Measurements from ENCODE around the gene APCDD1L. TPM values are rescaled to one million over a fixed set of nuclear protein-coding genes. Genes with fewer than 3 reads are reported as not detected.

APCDD1L gene
- polyA plus RNA-seq, 1 donor from 2014 or later, result not detected

DNA sequence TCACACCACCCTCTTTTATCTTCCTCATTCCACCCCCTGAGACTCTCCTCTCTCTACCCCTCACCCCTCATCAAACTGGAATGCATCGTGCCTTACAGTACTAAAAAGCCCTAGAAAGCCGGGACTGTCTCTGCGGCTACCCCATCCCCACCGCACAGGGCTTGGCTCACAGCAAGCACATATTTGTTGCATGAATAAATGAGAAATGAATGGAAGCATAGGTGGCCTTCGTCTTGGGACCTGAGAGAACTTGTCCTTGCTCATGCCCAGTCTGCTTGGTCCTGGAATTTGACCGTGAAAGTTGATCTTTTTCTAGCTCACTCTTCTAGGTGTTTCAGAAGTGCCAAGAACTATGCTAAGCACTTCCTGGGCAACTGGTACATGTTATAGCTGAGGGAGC, 53.3 kb downstream of the APCDD1L start:
- Histone ChIP-seq H2AFZ (ENCODE audit: low read depth, low read length) (no peak overlapping the region), H3K9ac (ENCODE audit: low read length) (no peak overlapping the region), H3K9me3 (ENCODE audit: low read length) (no peaks in the 10 kb centered on the region), H3K9me2 (ENCODE audit: insufficient read depth, low read length) (no peaks in the 10 kb centered on the region), H3F3A (ENCODE audit: insufficient read depth, low read length, poor library complexity, severe bottlenecking) (no peaks in the 10 kb centered on the region), H3K79me2 (replicated peaks; ENCODE audit: insufficient read depth, low read length) (no peaks in the 10 kb centered on the region), H3K27me3 (ENCODE audit: insufficient read depth, low read depth, low read length) (no peaks in the 10 kb centered on the region), H3K27ac (ENCODE audit: low read length) (no peak overlapping the region), H3K36me3 (ENCODE audit: insufficient read depth, low read length) (no peaks in the 10 kb centered on the region), H3K4me3 (ENCODE audit: low read length) (no peak overlapping the region), H3K4me2 (ENCODE audit: low read length) (no peak overlapping the region), H4K20me1 (ENCODE audit: insufficient read depth) (no peaks in the 10 kb centered on the region)
- TF ChIP-seq MXI1 (conservative IDR thresholded peaks at IDR 0.05; ENCODE audit: poor library complexity, severe bottlenecking), result no peak
- TF ChIP-seq TAF1 (IDR thresholded peaks at IDR 0.05; ENCODE audit: low read depth), result no peak
- no peak for TF ChIP-seq POLR2AphosphoS5 (IDR thresholded peaks at IDR 0.05)
- TF ChIP-seq SMC3 (conservative IDR thresholded peaks at IDR 0.05; ENCODE audit: poor library complexity), result no peak
- no peak for TF ChIP-seq EP300 (conservative IDR thresholded peaks at IDR 0.05; ENCODE audit: poor library complexity, severe bottlenecking)
- TF ChIP-seq RAD21 (conservative IDR thresholded peaks at IDR 0.05), result no peak
- TF ChIP-seq, protein P1, sequence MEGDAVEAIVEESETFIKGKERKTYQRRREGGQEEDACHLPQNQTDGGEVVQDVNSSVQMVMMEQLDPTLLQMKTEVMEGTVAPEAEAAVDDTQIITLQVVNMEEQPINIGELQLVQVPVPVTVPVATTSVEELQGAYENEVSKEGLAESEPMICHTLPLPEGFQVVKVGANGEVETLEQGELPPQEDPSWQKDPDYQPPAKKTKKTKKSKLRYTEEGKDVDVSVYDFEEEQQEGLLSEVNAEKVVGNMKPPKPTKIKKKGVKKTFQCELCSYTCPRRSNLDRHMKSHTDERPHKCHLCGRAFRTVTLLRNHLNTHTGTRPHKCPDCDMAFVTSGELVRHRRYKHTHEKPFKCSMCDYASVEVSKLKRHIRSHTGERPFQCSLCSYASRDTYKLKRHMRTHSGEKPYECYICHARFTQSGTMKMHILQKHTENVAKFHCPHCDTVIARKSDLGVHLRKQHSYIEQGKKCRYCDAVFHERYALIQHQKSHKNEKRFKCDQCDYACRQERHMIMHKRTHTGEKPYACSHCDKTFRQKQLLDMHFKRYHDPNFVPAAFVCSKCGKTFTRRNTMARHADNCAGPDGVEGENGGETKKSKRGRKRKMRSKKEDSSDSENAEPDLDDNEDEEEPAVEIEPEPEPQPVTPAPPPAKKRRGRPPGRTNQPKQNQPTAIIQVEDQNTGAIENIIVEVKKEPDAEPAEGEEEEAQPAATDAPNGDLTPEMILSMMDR (IDR thresholded peaks at IDR 0.05; ENCODE audit: poor library complexity, severe bottlenecking), result no peak
- no peak for TF ChIP-seq EZH2 (IDR thresholded peaks at IDR 0.05; ENCODE audit: borderline replicate concordance, insufficient read depth, low read length, poor library complexity, severe bottlenecking)
- TF ChIP-seq, protein P2, sequence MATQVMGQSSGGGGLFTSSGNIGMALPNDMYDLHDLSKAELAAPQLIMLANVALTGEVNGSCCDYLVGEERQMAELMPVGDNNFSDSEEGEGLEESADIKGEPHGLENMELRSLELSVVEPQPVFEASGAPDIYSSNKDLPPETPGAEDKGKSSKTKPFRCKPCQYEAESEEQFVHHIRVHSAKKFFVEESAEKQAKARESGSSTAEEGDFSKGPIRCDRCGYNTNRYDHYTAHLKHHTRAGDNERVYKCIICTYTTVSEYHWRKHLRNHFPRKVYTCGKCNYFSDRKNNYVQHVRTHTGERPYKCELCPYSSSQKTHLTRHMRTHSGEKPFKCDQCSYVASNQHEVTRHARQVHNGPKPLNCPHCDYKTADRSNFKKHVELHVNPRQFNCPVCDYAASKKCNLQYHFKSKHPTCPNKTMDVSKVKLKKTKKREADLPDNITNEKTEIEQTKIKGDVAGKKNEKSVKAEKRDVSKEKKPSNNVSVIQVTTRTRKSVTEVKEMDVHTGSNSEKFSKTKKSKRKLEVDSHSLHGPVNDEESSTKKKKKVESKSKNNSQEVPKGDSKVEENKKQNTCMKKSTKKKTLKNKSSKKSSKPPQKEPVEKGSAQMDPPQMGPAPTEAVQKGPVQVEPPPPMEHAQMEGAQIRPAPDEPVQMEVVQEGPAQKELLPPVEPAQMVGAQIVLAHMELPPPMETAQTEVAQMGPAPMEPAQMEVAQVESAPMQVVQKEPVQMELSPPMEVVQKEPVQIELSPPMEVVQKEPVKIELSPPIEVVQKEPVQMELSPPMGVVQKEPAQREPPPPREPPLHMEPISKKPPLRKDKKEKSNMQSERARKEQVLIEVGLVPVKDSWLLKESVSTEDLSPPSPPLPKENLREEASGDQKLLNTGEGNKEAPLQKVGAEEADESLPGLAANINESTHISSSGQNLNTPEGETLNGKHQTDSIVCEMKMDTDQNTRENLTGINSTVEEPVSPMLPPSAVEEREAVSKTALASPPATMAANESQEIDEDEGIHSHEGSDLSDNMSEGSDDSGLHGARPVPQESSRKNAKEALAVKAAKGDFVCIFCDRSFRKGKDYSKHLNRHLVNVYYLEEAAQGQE (IDR thresholded peaks at IDR 0.05; ENCODE audit: borderline replicate concordance), result no peak

DNA sequence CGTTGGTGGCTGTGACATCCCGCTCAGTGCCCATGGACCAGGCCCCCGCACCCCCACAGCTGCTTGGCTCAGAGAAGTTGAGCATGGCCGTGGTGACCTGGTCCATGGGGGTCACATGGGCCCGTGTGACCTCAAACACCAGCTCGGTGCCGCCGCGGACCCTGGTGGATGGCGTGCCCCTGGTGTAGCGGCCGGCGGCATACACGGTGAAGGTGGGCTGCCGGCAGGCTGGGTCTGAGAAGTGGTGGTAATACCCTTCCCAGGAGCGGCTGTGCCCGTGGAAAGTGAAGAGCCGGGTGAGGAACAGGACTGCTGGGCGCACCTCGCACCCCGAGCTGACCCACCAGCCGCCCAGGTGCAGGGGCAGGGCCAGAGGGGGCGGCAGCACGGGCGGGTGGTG, 54.1 kb downstream of the APCDD1L start:
- no peak overlapping the region for H3K9ac ChIP-seq (ENCODE audit: low read length)
- no peak overlapping the region for H3K27ac ChIP-seq (ENCODE audit: low read length)
- H3K36me3 ChIP-seq (ENCODE audit: insufficient read depth, low read length), result no peaks in the 10 kb centered on the region
- no peaks in the 10 kb centered on the region for H3K79me2 ChIP-seq (replicated peaks; ENCODE audit: insufficient read depth, low read length)
- H2AFZ ChIP-seq (ENCODE audit: low read depth, low read length), result no peak overlapping the region
- H3K9me3 ChIP-seq (ENCODE audit: low read length), result no peaks in the 10 kb centered on the region
- H3K4me2 ChIP-seq (ENCODE audit: low read length), result no peak overlapping the region
- no peaks in the 10 kb centered on the region for H4K20me1 ChIP-seq (ENCODE audit: insufficient read depth)
- no peaks in the 10 kb centered on the region for H3K9me2 ChIP-seq (ENCODE audit: insufficient read depth, low read length)
- no peaks in the 10 kb centered on the region for H3K27me3 ChIP-seq (ENCODE audit: insufficient read depth, low read depth, low read length)
- TF ChIP-seq TAF1 (IDR thresholded peaks at IDR 0.05; ENCODE audit: low read depth) (no peak), EP300 (conservative IDR thresholded peaks at IDR 0.05; ENCODE audit: poor library complexity, severe bottlenecking) (no peak), MXI1 (conservative IDR thresholded peaks at IDR 0.05; ENCODE audit: poor library complexity, severe bottlenecking) (no peak), EZH2 (IDR thresholded peaks at IDR 0.05; ENCODE audit: borderline replicate concordance, insufficient read depth, low read length, poor library complexity, severe bottlenecking) (no peak), POLR2AphosphoS5 (IDR thresholded peaks at IDR 0.05) (no peak), SMC3 (conservative IDR thresholded peaks at IDR 0.05; ENCODE audit: poor library complexity) (no peak), RAD21 (conservative IDR thresholded peaks at IDR 0.05) (no peak)
- TF ChIP-seq, protein P2 (IDR thresholded peaks at IDR 0.05; ENCODE audit: borderline replicate concordance), result no peak
- TF ChIP-seq, protein P1 (IDR thresholded peaks at IDR 0.05; ENCODE audit: poor library complexity, severe bottlenecking), result no peak
- H3F3A ChIP-seq (ENCODE audit: insufficient read depth, low read length, poor library complexity, severe bottlenecking), result no peaks in the 10 kb centered on the region
- H3K4me3 ChIP-seq (ENCODE audit: low read length), result no peak overlapping the region

Measured in neural cell (in vitro differentiated cells).